ENCODE data around the gene KRTAP4-1.
"Not testable (repeated sequence)": the region's sequence is repeated elsewhere in the genome, so short reads cannot be mapped to it uniquely, and the experiment has no call there.

The KRTAP4-1 gene

GRCh38 chr17:41150026-41150425 lies 34.7 kb downstream of the KRTAP4-1 start:
- H3K4me3 ChIP-seq (ENCODE audit: low read depth, low read length): no peak overlapping the region
- no peak for TF ChIP-seq CTCF (IDR thresholded peaks at IDR 0.05; ENCODE audit: insufficient read depth, low read depth, low read length, missing control alignments)
- DNase-seq (ENCODE audit: low read depth): no peak

- DNase-seq (ENCODE audit: low read depth): no peak
- TF ChIP-seq CTCF (IDR thresholded peaks at IDR 0.05; ENCODE audit: insufficient read depth, low read depth, low read length, missing control alignments): no peak
- no peak within 1 kb of the TSS for H3K4me3 ChIP-seq (ENCODE audit: low read depth, low read length)
These were observed 35.1 kb downstream of the KRTAP4-1 start, which contains the start of gene KRTAP4-5 for GRCh38 chr17:41149652-41149985. Gene KRTAP4-5 (minus strand): TSS chr17:41149825. CDS start chr17:41149767, 58 bp downstream.

DNA sequence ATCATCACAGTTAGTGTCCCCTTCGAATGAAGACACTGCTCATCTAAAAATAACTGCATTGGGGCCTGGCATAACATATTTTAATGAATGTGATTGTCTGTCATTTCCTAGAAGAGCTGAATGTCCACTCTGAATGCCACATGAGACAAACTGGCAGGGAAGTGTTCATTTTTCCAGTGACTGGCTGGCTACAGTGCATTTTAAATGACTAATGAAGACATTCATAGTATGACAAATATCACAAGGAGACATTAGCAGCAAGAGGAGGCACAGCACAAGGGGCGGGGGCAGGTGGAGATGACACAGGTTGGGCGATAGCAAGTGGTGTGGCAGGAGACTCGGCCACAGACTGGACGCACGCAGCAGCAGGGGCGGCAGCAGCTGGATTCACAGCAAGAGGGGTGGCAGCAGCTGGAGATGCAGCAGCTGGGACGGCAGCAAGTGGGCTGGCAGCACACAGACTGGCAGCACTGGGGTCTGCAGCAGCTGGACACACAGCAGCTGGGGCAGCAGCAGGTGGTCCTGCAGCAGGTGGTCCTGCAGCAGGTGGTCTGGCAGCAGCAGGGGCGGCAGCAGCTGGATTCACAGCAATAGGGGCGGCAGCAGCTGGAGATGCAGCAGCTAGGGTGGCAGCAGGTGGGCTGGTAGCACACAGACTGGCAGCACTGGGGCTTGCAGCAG lies 35.6 kb downstream of the KRTAP4-1 start:
- not testable (repeated sequence) for DNase-seq (ENCODE audit: low read depth); H3K4me3 ChIP-seq (ENCODE audit: low read depth, low read length)

- no peak overlapping the region for H3K4me3 ChIP-seq (ENCODE audit: low read depth, low read length)
- DNase-seq (ENCODE audit: low read depth): no peak
- no peak for TF ChIP-seq CTCF (IDR thresholded peaks at IDR 0.05; ENCODE audit: insufficient read depth, low read depth, low read length, missing control alignments)
These were observed 37.0 kb downstream of the KRTAP4-1 start for GRCh38 chr17:41147531-41148204.

GRCh38 chr17:41145261-41145660 lies 39.5 kb downstream of the KRTAP4-1 start:
- H3K4me3 ChIP-seq (ENCODE audit: low read depth, low read length): no peak overlapping the region
- no peak for DNase-seq (ENCODE audit: low read depth)
- TF ChIP-seq CTCF (IDR thresholded peaks at IDR 0.05; ENCODE audit: insufficient read depth, low read depth, low read length, missing control alignments): no peak

DNA sequence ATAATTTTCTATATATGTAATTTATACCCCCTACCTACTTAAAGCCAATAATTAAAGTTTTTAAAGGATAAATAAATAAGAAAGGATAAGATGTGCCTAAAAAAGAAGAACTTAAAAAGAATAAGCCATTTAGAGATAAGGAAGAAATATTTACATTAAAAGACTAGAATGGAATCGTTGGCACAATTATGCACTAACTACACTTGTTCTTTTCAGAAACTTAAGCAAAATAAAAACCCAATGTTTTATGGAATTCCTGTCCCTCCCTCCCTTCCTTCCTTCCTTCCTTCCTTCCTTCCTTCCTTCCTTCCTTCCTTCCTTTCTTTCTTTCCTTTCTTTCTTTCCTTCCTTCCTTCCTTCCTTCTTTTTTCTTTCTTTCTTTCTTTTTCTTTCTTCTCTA lies 39.9 kb downstream of the KRTAP4-1 start:
- H3K4me3 ChIP-seq (ENCODE audit: low read depth, low read length): no peak overlapping the region
- DNase-seq (ENCODE audit: low read depth): no peak
- TF ChIP-seq CTCF (IDR thresholded peaks at IDR 0.05; ENCODE audit: insufficient read depth, low read depth, low read length, missing control alignments): no peak

- H3K4me3 ChIP-seq (ENCODE audit: low read depth, low read length): no peak overlapping the region
- no peak for TF ChIP-seq CTCF (IDR thresholded peaks at IDR 0.05; ENCODE audit: insufficient read depth, low read depth, low read length, missing control alignments)
- DNase-seq (ENCODE audit: low read depth): no peak
These were observed 43.4 kb downstream of the KRTAP4-1 start for GRCh38 chr17:41141361-41141760.

All from GM12865 (cell line).